BE2C (cell line): ENCODE results near the gene EHD1.
A peak's percentile ranks its signal among the peaks of the same experiment; 100 is the strongest.

Source experiments
- DNase-seq: peaks from one replicate; pipeline ENCODE4 v3.0.0-alpha.2; 2020
- H3K27me3 ChIP-seq: fragments of 250-450 bp; sonication (Bioruptor Pico); 2 replicates; pipeline ENCODE4 v1.5.1; 2020; ENCODE audit warnings: mild to moderate bottlenecking
- H3K36me3 ChIP-seq: fragments of 250-450 bp; sonication (Bioruptor Pico); 2 replicates; pipeline ENCODE4 v1.5.1; 2020; ENCODE audit warnings: mild to moderate bottlenecking
- H3K4me1 ChIP-seq: fragments of 250-450 bp; sonication (Bioruptor Pico); 2 replicates; pipeline ENCODE4 v1.5.1; 2020
- H3K4me3 ChIP-seq: 2 replicates; pipeline ENCODE4 v1.5.1; 2011; ENCODE audit warnings: low read depth, low read length
- H3K9me3 ChIP-seq: fragments of 250-450 bp; sonication (Bioruptor Pico); 2 replicates; pipeline ENCODE4 v1.5.1; 2020
- TF ChIP-seq, protein P1 (sequence below): IDR thresholded peaks from 2 replicates; pipeline ENCODE4 v1.5.1; 2012; ENCODE audit warnings: mild to moderate bottlenecking, low read depth, low read length

The EHD1 gene

DNA sequence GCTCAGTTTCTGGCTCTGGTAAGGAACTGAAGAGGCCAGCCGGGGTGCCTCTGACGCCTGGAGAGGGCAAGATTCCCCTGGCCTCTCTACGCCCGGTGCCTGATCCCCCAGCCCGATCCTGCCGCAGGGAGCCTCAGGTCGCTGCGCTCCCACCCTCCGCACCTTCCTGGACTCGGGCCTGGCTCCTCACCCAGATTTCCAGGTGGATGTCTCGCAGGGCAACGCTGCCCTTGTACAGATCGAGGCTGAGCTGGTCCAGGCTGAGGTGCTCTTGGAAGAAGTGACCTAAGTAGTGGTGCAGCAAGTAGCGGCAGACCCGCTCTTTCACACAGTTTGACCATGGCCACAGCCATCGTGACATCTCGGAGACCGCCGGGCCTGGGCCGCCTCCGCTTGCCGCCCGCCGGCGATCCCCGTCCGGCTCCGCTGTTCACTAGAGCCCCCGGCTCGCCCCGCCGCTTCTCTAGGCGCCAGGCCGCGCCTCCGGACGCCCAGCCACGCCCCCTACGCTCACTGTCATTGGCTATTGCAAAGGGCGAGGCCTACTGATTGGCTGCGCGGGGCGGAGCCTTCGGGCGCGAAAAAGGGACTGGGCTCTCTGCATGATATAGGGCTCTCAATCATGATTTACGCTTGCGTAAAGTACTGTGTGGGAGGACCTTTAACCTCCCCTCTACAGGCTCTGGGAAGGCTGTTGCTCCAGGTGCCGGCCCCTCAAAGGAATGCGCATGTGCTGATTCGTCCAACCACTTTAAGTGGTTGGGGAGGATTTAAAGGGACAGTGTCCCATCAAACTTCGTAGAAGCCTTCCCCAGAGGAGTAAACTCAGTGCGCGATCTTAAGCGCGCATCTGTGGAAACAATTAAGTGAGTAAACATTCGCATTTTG, 38.6 kb upstream of the EHD1 start, which contains the start of gene ATG2A:
ATG2A (minus strand) TSS at position 435 of the 888 bp plus-strand sequence; CDS start at position 361, 74 bp downstream.
- Histone ChIP-seq H3K27me3 (no peaks in the 10 kb centered on the region), H3K9me3 (no peaks in the 10 kb centered on the region), H3K4me1 (no peaks in the 10 kb centered on the region), H3K4me3 (peak within 1 kb of the TSS; percentile 66), H3K36me3 (no peaks in the 10 kb centered on the region)
- peak; percentile 95 for DNase-seq
- TF ChIP-seq, protein P1, sequence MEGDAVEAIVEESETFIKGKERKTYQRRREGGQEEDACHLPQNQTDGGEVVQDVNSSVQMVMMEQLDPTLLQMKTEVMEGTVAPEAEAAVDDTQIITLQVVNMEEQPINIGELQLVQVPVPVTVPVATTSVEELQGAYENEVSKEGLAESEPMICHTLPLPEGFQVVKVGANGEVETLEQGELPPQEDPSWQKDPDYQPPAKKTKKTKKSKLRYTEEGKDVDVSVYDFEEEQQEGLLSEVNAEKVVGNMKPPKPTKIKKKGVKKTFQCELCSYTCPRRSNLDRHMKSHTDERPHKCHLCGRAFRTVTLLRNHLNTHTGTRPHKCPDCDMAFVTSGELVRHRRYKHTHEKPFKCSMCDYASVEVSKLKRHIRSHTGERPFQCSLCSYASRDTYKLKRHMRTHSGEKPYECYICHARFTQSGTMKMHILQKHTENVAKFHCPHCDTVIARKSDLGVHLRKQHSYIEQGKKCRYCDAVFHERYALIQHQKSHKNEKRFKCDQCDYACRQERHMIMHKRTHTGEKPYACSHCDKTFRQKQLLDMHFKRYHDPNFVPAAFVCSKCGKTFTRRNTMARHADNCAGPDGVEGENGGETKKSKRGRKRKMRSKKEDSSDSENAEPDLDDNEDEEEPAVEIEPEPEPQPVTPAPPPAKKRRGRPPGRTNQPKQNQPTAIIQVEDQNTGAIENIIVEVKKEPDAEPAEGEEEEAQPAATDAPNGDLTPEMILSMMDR = no peak

DNA sequence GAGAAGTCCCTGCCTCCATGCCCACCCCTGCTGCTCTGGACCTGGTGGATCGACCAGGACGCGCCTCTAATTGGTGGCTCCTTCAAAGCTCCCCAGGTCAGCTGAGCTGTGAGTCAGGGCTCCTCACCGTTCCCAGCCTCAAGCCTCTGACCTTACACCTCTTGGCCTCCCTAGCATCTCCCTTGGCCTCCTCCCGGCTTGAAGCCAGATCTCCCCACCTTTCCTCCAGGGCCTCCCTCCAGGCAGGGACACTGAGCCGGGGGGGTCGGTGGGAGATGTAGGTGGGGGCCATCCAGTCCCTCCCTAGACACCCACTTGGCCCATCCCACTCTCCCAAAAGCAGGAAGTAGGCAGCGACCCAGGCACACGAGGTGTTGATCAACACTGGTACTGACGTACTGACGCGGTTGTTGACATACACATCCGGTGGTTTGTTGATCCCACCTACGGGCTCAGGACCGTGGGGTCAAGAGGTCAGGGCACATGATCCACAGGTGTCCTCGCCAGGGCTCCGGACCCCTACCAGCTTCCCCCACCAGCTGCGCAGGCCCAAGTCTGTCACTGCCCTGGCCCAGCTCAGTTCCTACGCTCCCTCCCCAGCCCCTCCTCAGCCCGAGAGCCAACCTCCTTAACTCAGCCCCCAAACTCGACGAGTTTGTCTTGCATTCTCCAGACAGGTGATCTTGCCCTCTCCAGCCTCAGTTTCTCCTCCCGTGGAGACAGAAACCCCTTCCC, 37.8 kb upstream of the EHD1 start:
- no peak for DNase-seq
- H3K9me3 ChIP-seq = no peaks in the 10 kb centered on the region

DNA sequence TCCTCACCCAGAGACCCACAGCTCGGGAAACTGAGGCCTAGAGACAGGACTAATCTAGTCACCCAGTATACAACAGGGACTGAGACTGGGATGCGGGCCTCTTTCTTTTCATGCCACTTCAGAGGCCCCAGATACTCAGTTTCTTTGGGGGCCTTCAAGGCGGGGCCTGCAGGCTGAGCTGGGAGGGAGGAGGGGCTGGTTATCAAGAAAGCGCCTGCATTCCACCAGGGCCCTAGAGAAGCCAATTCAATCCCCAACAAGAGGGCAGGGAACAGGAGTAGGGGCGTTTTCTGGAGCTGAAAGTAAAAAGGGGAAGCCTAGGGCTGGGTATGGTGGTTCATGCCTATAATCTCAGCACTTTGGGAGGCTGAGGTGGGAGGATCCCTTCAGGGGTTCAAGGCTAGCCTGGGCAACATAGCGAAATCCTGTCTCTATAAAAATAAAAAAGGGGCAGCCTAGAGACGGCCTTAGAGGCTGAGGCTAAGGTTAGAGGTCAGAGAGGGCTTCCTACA, 37.0 kb upstream of the EHD1 start:
- no peaks in the 10 kb centered on the region for H3K27me3 ChIP-seq
- H3K36me3 ChIP-seq = no peaks in the 10 kb centered on the region
- TF ChIP-seq, protein P1 = no peak
- DNase-seq = no peak
- no peaks in the 10 kb centered on the region for H3K4me1 ChIP-seq
- H3K9me3 ChIP-seq = no peaks in the 10 kb centered on the region
- no peak overlapping the region for H3K4me3 ChIP-seq

More for the DNA sequence above, 37.8 kb upstream of the EHD1 start:
- Histone ChIP-seq H3K4me3 (peak overlapping the region; percentile 65), H3K36me3 (no peaks in the 10 kb centered on the region), H3K27me3 (no peaks in the 10 kb centered on the region), H3K4me1 (no peaks in the 10 kb centered on the region)
- TF ChIP-seq, protein P1 = no peak

DNA sequence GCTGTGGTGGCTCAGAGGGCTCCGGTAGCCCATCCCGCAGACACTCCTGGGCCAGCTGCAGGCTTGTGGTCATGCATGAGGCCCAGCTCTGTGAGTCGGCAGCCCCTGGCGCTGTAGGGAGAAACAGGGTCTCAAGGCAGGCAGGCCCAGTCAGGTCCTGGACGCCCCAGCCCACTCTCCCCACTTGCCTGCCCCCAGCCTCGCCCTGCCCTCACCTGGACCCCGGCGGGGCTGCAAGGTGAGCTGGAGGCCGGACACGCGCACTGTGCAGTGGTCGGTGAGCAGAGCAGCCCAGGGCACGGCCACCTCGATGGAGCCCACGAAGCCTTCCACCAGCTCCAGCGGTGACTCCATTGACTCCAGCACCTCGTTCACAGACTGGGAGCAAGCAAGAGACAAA, 35.7 kb upstream of the EHD1 start:
- Histone ChIP-seq H3K27me3 (no peaks in the 10 kb centered on the region), H3K9me3 (no peaks in the 10 kb centered on the region), H3K4me3 (no peak overlapping the region), H3K36me3 (no peaks in the 10 kb centered on the region), H3K4me1 (no peaks in the 10 kb centered on the region)
- DNase-seq = no peak
- TF ChIP-seq, protein P1 = no peak

DNA sequence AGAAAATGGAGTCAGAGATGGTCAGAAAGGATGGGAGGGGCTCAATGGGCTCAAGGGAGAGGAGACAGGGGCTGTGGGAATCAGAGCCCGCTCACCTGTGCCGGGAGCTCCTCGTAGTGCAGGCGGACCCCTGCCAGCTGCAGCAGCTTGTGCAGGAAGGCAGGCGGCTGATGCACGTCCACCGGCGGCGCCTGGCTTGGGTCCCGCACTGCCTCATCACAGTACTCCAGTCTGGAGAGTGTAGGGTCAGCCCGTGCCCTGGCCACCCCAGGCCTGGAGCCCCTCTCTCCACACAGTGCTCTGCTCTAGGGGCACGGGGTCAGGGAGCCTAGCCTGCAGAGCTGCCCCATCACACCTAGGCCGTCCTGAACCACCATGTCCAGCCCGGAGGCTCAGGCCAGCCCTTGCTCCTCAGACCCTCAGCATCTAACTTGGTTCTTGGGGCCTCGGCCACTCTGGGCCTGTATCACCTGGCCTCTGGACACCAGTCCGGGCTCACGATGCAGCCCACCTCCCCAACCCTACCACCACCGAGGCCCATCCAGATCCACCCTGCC, 34.8 kb upstream of the EHD1 start:
- DNase-seq = no peak
- H3K4me3 ChIP-seq = no peak overlapping the region
- H3K9me3 ChIP-seq = no peaks in the 10 kb centered on the region
- TF ChIP-seq, protein P1 = no peak
- no peaks in the 10 kb centered on the region for H3K27me3 ChIP-seq
- no peaks in the 10 kb centered on the region for H3K4me1 ChIP-seq
- H3K36me3 ChIP-seq = no peaks in the 10 kb centered on the region
